Measurements from ENCODE around the gene RAB4A. TPM values are rescaled to one million over a fixed set of nuclear protein-coding genes. Genes with fewer than 3 reads are reported as not detected.

The RAB4A gene
- total and polyA plus RNA-seq, 9 of the 15 experiments (the other 6 are each of a cell fraction or from before 2014, with no cell fraction given) = 8.3 to 61.0 (median 26.7) TPM

- intact Hi-C loops (cut with micrococcal nuclease) (loop anchor here (1.0 to 5.0 kb wide), 3 partner anchors 100 to 563 kb away; no protein-coding TSS in a partner anchor), in situ Hi-C loops (cut with MboI) (no loop called here)
- Histone ChIP-seq H3K79me2 (ENCODE audit: control insufficient read depth, insufficient read depth, low read length) (no peaks in the 10 kb centered on the region), H3K36me3 (ENCODE audit: control insufficient read depth, insufficient read depth, low read length) (no peaks in the 10 kb centered on the region), H3K9me3 (replicated peaks; ENCODE audit: control insufficient read depth, insufficient read depth, low read depth, low read length) (no peaks in the 10 kb centered on the region), H3K4me1 (replicated peaks in 1 of 2; ENCODE audit: control insufficient read depth in 2 of 2, insufficient read depth in 2 of 2, low read length in 2 of 2) (no peaks in the 10 kb centered on the region; a peak in 1 of 5 replicates), H3K4me2 (ENCODE audit: insufficient read depth, low read length) (no peak overlapping the region), H2AFZ (ENCODE audit: low read depth, low read length) (no peak overlapping the region), H3K9ac (ENCODE audit: insufficient read depth in 1 of 2, low read depth in 2 of 2, low read length in 2 of 2) (no peak overlapping the region), H3K27ac (ENCODE audit: extremely low read depth, low read depth, low read length) (no peak overlapping the region), H3K27me3 (ENCODE audit: control insufficient read depth in 2 of 2, insufficient read depth in 2 of 2, low read length in 2 of 2) (peaks cover 25 to 46% of the 10 kb centered on the region in 2 experiments), H4K20me1 (replicated peaks; ENCODE audit: control insufficient read depth, insufficient read depth, low read length) (0 out of 2 replicates have a peak, but pooled peaks cover 3% of the 10 kb centered on the region), H3K4me3 (no peak overlapping the region), H3K9me1 (ENCODE audit: control insufficient read depth, insufficient read depth, low read length) (no peaks in the 10 kb centered on the region)
- peak; percentile 88 for ATAC-seq
- POLR2A ChIA-PET = interaction anchor here (0.5 to 1.1 kb wide), 5 partner anchors 22 to 563 kb away, joined by 3 to 5 read pairs (median 3); no protein-coding TSS in a partner anchor
- no TSS peak for BruUV-seq (replicated peaks)
- DNase-seq (ENCODE audit: extremely low read depth in 1 of 4, low spot score in 3 of 4) = peak; percentile 82 to 91 (median 88)
- 5% methylated on average over 15 of the region's 15 CpGs for WGBS (ENCODE audit: insufficient coverage, low coverage, missing lambda C conversion rate)
- peak; percentile 88 for FAIRE-seq
- CTCF ChIA-PET (ENCODE audit: low intra/inter-chr PET ratio) = interaction anchor here (0.6 to 2.3 kb wide), 6 partner anchors 14 to 563 kb away, joined by 3 to 17 read pairs (median 3); no protein-coding TSS in a partner anchor
- TF ChIP-seq DMBX1 (CRISPR knock-in tag; IDR thresholded peaks at IDR 0.05; ENCODE audit: borderline replicate concordance) = no peak
- TF ChIP-seq ZNF740 (CRISPR knock-in tag; IDR thresholded peaks at IDR 0.05) = no peak
- no peak for TF ChIP-seq ZNF740 (tag; IDR thresholded peaks at IDR 0.05)
- TF ChIP-seq ZSCAN32 (CRISPR knock-in tag; IDR thresholded peaks at IDR 0.05) = no peak
- TF ChIP-seq KLF1 (tag; IDR thresholded peaks at IDR 0.05) = no peak
- TF ChIP-seq PURB (CRISPR knock-in tag; IDR thresholded peaks at IDR 0.05; ENCODE audit: low read depth) = no peak
- TF ChIP-seq POLR2AphosphoS5 (IDR thresholded peaks at IDR 0.05; ENCODE audit: control insufficient read depth, insufficient read depth, low read depth, low read length) = no peak
- no peak for TF ChIP-seq FOXK2 (conservative IDR thresholded peaks at IDR 0.05 in 1 of 2, IDR thresholded peaks at IDR 0.05 in 1 of 2; ENCODE audit: low read depth in 2 of 2)
- TF ChIP-seq NR2C2 (CRISPR knock-in tag; IDR thresholded peaks at IDR 0.05) = no peak
- no peak for TF ChIP-seq NR2C2 (tag; IDR thresholded peaks at IDR 0.05)
- TF ChIP-seq ZNF324 (CRISPR knock-in tag; IDR thresholded peaks at IDR 0.05) = no peak
- TF ChIP-seq FIP1L1 (IDR thresholded peaks at IDR 0.05; ENCODE audit: low read depth, low read length, poor library complexity, severe bottlenecking) = no peak
- 0 out of 2 replicates have a peak, but pooled peaks have one; percentile 27 for TF ChIP-seq TARDBP (IDR thresholded peaks at IDR 0.05)
- no peak for TF ChIP-seq FOXA1 (IDR thresholded peaks at IDR 0.05; ENCODE audit: borderline replicate concordance)
- TF ChIP-seq RAD51 (IDR thresholded peaks at IDR 0.05; ENCODE audit: borderline replicate concordance, low read depth) = no peak
- TF ChIP-seq GMEB1 (CRISPR knock-in tag; IDR thresholded peaks at IDR 0.05) = no peak
- no peak for TF ChIP-seq MBD2 (IDR thresholded peaks at IDR 0.05; ENCODE audit: borderline replicate concordance, low read depth)
- TF ChIP-seq BRCA1 (IDR thresholded peaks at IDR 0.05) = no peak
- TF ChIP-seq BRCA1 (CRISPR knock-in tag; IDR thresholded peaks at IDR 0.05) = no peak
- TF ChIP-seq ZBTB34 (CRISPR knock-in tag; IDR thresholded peaks at IDR 0.05) = no peak
Observed at GRCh38 chr1:229227298-229227919, 43.5 kb upstream of the RAB4A start.
